Measurements from ENCODE around the gene PPBP.

DNA sequence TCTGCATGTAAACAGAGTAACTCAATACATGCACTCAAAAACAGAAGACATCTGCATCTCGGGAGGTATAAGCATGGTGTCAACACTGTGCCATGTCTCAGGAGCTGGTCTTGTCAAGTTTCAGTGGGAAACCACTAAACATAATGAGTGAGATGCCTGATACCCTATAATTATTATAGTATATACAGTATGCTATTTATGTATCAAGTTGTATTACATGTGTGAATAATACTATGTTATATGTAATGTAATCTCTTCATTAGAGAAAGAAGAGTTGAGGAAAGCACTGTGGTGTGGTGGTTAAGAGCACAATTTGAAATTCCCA is 2.5 kb downstream of the PPBP start:
- TF ChIP-seq CTCF (IDR thresholded peaks at IDR 0.05; ENCODE audit: low read depth, low read length, poor library complexity, severe bottlenecking) (no peak), EZH2phosphoT487 (IDR thresholded peaks at IDR 0.05; ENCODE audit: borderline replicate concordance, low read length) (no peak)

Measured in DOHH2 (cell line).